ENCODE measurements around the gene CRISPLD2.

CRISPLD2 gene, protein sequence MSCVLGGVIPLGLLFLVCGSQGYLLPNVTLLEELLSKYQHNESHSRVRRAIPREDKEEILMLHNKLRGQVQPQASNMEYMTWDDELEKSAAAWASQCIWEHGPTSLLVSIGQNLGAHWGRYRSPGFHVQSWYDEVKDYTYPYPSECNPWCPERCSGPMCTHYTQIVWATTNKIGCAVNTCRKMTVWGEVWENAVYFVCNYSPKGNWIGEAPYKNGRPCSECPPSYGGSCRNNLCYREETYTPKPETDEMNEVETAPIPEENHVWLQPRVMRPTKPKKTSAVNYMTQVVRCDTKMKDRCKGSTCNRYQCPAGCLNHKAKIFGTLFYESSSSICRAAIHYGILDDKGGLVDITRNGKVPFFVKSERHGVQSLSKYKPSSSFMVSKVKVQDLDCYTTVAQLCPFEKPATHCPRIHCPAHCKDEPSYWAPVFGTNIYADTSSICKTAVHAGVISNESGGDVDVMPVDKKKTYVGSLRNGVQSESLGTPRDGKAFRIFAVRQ

DNA sequence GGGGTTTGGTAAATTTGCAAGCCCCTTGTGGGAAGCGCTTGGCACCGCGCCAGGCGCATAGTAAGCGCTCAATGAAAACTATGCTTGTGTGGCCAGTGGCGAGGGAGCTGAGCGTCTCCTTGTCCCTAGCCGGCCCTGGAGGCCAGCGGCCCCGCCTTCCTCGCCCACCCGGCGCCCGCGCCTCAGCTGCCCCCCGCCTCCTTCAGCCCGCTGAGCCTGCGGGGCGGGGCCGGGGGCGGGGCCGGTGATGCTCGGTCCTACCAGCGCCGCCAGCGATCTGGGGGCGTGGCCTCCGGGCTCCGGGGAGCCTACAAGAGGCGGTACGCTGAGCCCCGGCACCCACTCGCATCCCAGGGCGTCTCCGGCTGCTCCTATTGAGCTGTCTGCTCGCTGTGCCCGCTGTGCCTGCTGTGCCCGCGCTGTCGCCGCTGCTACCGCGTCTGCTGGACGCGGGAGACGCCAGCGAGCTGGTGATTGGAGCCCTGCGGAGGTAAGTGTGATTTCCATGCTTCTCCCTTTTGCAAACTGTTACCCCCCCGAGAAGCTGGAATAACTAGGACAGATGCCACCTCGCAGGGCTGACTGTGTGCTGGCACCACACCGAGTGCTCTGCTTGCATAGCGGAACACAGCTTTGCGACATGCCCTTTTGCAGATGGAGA, at the start of gene CRISPLD2:
TSS of gene CRISPLD2 (plus strand) at position 342 of the 661 bp plus-strand sequence. CDS start 18,511 bp downstream, outside the sequence.
- peak; percentile 70 to 83 for DNase-seq (ENCODE audit: extremely low read depth in 1 of 2, low read depth in 1 of 2)

DNA sequence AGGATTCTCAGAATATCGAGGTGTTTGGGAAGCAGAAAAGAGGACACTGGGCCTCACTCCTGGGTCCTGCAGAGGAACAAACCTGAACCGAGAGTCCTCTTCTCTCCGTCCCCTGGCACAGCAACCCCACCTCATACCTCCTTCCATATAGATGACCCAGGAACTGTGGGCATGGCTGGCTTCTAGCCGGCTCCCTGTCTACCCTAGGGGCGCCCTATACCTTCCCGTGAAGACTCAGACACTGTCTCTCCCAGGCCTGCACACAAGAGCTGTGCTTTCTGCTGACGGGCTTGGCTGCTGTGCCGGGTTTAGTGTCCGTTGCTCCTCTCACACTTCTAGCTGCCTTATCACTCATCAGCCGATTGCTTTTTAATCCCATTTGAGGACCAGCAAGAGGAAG, 46.5 kb upstream of the CRISPLD2 start:
- no peak for DNase-seq (ENCODE audit: extremely low read depth in 1 of 2, low read depth in 1 of 2)

DNA sequence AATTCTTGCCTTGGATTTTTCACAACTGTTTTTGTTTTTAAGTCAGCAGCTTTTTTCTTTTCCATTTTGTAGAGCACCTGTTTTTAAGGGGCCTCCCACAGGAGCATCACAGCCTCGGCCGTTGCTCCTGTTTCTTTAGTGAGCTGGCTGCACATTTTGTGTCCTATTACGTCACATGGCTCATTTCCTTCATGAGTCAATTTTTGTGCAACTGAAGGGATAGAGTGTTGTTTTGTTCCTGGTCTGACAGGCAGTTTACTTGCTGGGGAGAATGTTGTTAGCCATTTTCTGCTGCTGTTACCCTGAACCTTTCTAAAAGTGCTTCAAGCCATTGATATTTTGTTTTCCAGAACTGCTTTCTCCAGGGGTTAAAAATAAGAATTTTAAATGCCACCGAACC, 45.0 kb upstream of the CRISPLD2 start:
- DNase-seq (ENCODE audit: extremely low read depth in 1 of 2, low read depth in 1 of 2): no peak

DNA sequence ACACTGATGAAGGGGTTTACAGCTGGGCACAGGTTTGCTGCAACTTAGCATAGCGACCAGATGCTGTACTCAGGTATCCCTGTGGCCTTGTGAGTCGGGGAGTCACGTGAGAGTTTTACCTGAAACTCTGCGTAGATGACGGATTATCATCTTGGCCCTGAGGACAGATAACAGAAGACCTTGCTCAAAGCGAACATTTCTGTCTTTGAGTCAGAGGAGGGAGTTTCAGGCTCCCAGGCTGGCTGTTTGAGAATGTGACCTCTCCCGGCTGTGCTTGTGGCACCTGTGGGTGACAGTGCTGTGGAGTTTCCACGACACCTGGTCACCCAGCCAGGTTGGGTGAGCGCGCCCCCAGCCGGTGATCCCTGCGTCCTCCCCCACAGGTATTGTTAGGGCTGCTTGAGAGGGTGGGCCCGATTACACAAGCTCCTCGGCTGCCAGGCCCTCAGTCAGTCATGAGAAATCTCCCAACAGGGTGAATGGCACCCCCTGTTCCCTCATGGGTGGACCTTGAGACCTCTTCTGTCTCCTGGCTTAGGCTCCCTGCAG, 44.4 kb upstream of the CRISPLD2 start:
- no peak for DNase-seq (ENCODE audit: extremely low read depth in 1 of 2, low read depth in 1 of 2)

DNA sequence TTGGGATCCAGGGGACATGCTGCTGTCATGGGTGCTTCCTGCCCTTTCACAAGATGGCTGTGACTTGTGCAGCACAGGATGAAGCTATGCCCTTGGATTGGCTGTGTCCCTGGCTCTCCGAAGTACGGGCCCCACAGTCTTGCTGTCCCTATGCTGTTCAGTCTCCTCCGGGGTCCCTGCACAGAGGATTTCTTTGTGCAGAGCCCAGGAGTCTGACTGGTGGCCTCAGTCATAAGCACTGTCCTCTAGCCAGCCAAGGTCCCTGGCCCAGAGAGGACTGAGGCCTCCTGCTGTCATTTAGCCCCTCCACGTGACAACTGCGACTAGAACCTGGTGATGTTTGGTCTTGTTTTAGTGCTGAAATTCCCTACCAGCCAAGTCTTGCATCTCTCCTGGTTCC, 42.4 kb upstream of the CRISPLD2 start:
- no peak for DNase-seq (ENCODE audit: extremely low read depth in 1 of 2, low read depth in 1 of 2)

DNA sequence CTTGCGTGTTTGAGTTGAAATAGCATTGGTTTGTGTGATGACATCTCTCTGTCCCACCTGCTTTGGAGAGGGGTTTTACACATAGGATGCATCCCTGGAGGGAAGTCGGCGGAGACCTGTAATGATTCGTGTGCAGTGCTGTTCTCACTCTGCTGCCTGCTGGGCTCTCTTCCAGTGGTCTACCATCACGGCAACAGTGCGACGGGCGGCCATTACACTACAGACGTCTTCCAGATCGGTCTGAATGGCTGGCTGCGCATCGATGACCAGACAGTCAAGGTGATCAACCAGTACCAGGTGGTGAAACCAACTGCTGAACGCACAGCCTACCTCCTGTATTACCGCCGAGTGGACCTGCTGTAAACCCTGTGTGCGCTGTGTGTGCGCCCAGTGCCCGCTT, 41.1 kb upstream of the CRISPLD2 start:
- no peak for DNase-seq (ENCODE audit: extremely low read depth in 1 of 2, low read depth in 1 of 2)

DNA sequence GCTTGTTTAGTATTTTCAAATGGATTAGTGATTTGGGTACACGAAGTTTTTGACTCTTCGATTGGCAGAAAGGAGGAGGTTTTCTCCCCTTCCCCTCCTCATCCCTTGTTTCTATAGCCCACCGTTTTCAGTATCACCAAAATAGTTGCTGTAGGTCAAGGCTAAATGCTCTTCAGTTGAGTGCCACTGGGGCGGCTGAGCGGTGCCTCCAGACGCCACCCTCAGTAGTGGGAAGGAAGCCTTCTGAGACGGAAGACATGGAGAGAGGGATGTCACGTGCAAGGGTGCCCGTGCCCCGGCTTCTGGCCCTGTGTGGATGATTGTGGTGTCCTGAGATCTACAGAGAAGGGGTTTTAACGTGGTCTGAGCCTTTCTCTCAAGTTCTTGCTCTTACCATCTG, 39.7 kb upstream of the CRISPLD2 start:
- no peak for DNase-seq (ENCODE audit: extremely low read depth in 1 of 2, low read depth in 1 of 2)

DNA sequence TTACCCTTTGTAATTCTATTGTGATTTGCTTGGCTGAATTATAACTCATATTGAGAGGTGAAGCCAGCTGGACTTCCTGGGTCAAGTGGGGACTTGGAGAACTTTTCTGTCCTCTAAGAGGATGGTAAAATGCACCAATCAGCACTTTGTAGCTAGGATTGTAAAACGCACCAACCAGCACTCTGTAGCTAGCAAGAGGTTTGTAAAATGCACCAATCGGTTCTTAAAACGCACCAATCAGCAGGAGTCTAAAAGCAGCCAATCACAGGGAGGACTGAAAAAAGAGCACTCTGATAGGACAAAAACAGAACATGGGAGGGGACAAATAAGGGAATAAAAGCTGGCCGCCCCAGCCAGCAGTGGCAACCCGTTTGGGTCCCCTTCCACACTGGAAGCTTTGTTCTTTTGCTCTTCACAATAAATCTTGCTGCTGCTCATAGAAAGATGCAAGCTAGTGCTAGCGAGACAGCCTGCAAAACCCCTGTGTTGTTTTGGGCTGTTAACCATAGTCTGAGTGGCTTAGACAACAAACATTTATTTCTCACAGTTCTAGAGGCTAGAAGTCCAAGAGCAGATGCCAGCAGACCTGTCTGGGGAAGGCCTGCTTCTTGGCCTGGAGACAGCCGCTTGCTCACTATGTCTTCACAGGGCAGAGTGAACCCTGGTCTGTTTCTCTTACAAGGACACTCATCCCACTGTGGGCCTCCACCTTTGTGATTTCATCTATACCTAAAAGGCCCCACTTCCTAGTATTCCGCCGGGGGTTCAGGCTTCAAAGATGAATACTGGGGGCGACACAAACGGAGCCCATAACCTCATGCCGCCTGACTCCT, 39.0 kb upstream of the CRISPLD2 start:
- no peak for DNase-seq (ENCODE audit: extremely low read depth in 1 of 2, low read depth in 1 of 2)

DNA sequence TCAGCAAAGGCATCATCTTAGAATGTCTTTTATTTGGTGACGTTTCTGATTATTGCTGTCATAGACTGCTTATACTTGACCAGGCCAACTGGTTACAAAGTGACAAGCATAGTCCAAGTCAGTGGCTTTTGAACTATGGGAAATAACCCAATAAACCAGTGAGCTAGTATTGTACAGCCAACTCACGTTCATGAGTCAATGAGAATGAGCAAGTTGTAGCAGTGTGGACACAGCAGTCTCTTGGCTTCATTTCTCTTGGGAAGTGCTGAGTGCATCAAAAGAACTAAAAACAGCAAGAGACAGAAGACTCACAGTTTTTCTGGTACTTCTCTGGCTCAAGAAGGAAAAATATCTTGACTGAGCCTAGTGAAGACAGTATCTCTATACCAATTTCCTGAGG, 36.9 kb upstream of the CRISPLD2 start:
- DNase-seq (ENCODE audit: extremely low read depth in 1 of 2, low read depth in 1 of 2): no peak

DNA sequence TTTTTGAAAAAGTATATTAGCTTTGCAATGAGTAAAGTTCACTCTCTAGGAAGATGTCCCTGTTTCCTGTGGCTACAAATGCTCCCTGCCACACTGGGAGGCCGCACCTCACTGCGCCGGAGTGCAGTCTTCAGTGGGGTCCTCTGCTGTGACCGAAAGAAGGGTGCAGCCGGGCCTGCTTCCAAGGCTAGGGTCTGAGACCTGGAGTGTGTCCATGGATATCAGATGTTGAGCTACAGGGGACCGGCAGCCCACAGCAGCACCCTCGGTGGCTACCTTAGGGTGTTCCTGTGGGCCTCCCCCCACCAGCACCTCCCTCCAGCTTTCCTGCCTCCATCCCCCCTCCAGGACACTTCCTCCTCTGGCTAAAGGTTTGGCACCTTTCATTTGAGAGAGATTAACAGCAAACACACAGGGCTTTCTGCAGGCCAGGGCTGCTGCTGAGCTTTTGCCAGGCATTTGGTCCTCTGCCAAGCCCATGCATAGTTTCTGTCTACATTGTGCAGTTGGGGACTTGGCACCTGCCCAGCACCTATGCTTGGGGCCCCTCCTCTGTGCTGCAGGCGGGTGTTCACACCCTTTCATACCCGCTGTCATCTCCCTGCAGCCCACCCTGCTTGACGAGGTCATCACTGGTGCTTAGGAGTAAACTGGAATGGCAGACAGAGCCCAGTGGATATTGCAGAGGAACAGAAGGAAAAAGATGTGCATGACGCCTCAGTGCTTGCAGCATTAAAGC, 33.8 kb upstream of the CRISPLD2 start:
- DNase-seq (ENCODE audit: extremely low read depth in 1 of 2, low read depth in 1 of 2): no peak

DNA sequence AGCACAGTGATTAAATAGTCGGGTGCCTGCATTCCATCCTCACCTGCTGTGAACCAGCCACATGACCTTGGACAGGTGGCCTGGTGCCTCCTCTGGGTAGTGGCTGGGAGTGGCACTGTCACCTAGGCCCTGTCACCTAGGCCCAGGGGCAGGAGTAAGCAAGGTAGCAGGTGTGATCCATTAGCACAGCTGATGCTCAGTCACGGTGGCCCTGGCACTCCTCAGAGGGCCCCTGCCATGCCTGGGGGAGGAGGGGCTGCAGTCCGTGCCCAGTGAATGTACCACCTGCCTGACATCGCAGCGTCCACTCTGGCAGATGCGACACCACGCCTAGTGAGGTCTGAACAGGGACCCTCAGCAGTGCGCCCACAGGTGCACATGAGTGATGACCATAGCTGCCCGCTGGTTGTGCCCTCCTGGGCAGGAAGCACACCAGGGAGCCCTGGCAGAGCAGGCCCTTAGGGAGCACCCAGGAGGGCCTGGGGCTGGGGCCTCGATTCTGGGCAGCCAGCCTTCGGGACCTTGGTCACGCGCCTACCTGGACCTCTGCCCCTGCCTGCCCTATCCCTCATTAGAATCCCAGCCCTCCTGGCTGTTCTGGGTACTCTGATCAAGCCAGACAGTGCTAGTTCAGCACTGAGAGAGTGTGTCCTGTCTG, 33.1 kb upstream of the CRISPLD2 start:
- DNase-seq (ENCODE audit: extremely low read depth in 1 of 2, low read depth in 1 of 2): no peak

DNA sequence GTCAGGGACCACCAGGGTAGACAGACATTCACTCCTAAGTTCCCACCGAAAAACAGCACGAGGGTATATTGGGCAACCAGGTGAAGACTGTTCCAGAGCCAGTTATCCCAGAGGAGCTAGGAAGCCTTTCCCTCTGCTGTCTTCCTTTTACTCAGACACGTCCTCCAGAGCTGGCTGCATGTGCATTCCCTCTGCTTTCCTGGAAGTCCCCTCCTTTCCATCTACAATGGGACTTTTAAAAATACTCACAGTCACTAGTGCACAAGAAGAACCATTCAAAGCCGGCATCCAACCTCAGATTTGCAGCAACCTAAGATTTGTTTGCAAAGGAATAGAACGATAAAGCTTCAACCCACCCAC, 32.5 kb upstream of the CRISPLD2 start:
- no peak for DNase-seq (ENCODE audit: extremely low read depth in 1 of 2, low read depth in 1 of 2)

DNA sequence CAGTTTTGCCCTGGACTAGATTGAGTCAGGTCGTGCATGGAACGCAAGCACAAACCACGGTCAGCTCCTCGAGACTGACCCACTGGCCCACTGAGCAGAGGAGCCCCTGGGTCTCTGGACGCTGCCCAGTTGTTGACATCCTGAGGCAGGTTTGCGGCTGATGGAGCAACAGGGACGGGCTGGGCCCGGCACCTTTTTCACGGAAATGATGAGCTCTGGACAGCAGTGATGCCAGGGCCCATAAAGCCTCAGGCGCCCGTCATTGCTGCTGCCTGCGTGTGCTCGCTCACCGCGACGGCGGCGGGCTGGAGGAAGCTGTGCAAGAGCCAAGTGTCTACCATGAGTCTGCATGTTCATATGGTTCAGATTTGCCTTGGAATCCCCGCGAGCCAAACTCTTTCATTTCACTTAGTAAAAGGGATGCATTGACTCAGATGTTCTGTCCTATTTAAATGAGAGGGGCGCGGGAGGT, 30.8 kb upstream of the CRISPLD2 start:
- no peak for DNase-seq (ENCODE audit: extremely low read depth in 1 of 2, low read depth in 1 of 2)

DNA sequence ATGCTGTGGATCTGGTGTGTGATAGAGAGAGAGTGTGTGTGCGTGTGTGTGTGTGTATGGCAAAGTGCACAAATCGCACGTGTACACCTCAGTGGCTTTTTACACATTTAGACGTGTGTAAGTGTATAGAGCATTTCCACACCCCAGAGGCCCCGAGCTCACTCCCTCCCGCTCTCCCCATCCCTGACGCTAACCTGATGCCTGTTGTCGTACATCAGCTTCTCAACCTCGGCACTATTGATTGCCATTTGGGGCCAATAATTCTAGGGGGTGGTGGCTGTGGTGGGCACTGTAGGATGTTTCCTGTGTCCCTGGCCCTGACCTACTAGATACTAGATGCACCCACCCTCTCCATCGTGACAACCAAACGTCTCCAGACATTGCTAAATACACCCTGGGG, 30.4 kb upstream of the CRISPLD2 start:
- DNase-seq (ENCODE audit: extremely low read depth in 1 of 2, low read depth in 1 of 2): no peak

DNA sequence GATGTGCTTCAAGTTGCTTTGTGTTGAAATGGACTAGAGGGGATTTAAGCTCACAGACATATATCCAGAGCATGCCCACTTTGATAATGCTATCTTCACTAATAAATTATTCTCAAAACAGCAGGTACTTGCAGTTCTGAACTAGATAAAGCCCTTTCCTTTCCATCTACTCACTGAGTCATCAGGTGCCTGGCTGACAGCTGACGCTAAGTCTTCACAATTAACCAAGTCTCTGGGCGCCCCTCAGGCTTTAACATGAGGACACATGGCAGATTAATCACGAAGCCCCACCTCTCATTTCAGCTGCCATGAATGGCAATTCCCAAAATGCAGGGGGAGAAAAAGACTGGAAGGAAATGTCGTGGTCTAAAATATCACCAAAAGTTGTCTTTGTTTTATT, 29.5 kb upstream of the CRISPLD2 start:
- DNase-seq (ENCODE audit: extremely low read depth in 1 of 2, low read depth in 1 of 2): no peak

DNA sequence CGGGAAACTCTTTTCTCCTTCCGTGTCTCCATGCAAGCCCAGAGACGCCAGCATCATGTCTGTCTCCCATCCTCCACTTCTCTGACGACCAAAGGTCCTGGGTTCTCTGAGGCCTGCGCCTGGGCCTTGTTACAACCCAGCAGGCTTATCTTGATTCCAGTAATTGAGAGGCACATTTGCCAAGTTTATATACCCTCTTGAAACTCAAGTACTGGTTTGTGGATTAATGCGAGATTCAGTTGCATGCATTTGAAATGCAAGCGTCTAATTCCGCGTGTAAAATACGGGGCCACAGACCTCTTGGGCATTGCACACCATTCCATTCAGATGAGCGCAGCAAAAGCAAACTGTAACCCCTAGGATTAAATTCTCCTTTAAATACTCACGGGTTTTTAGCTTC, 28.7 kb upstream of the CRISPLD2 start:
- DNase-seq (ENCODE audit: extremely low read depth in 1 of 2, low read depth in 1 of 2): no peak

DNA sequence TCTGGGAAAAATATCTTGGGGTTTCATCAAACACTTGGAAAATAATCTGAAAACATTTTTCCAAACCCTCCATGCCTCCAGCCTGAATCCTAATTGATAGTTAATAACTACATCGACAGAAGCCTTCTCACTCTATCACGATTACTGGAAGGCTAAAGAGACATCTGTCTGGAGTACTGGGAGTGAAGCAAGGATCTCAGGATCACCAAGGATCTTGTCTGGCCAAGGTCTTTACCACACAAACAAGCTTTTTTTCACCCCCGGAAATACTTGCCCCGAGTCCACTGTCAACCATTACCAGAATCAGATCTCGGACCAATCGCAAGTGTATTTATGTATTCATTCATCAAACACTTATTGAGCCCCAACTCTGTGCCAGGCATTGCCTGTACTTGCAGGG, 28.3 kb upstream of the CRISPLD2 start:
- DNase-seq (ENCODE audit: extremely low read depth in 1 of 2, low read depth in 1 of 2): no peak

DNA sequence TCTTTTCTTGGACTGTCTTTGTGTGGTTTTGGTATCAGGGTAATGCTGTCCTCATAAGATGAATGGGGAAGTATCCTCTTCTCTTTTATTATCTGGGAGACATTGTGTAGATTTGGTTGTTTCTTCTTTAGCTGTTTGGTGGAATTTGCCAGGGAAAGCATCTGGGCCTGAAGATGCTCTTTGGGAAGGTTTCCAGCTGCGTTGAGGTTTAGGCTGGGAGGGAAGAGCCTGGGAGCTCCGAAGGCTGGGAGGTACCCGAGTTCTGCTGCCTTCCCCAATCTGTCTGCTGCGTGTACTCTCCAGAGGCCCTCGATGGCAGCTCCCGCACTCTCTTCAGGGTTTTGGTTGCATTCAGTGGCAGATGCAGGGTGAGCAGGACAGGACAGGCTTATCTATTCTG, 25.6 kb upstream of the CRISPLD2 start:
- no peak for DNase-seq (ENCODE audit: extremely low read depth in 1 of 2, low read depth in 1 of 2)

DNA sequence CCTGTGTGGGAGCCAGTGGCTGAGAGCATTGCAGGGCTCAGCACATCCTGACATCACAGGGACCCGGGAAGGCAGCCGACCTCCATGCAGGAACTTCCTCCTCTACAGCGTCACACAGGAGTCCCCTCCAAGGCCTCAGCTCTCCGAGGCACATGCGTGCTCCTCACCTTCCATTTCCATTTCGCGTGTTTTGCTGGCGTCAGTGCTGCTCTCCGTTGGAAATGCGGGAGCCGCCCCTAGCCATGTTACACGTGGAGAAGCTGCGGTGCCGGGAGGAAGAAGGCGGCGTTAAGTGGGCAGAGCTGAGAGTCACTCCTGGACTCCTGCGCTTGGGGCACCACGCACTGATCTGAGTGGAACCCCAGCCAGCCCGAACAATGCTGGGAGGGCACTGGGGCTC, 25.2 kb upstream of the CRISPLD2 start:
- DNase-seq (ENCODE audit: extremely low read depth in 1 of 2, low read depth in 1 of 2): no peak

Data from stimulated activated CD8-positive, alpha-beta memory T cell treated with anti-CD3 and anti-CD28 coated beads, Interleukin-7, amount 100 ng/mL, for 48 hours (primary cell).